K562 (cell line): Measurements from ENCODE around the gene IFRD1. TPM values are rescaled to one million over a fixed set of nuclear protein-coding genes. Genes with fewer than 3 reads are reported as not detected.

ENCODE experiments used
- ATF6 ChIP-seq: sonication (generic); formaldehyde crosslinking; IDR thresholded peaks from 2 replicates; pipeline ENCODE4 v1.4.0; 2020; ENCODE audit warnings: mild to moderate bottlenecking, missing genetic modification reagents
- CTCF ChIP-seq, 3 experiments: IDR thresholded peaks in 2 of 3; conservative IDR thresholded peaks in 1 of 3; 2 replicates each; pipeline ENCODE4 v1.5.1; 2011 to 2012; ENCODE audit warnings: low read length in 3 of 3, mild to moderate bottlenecking in 3 of 3, control low read depth in 2 of 3, improper control_type of control experiment in 1 of 3, inconsistent platforms in 1 of 3, low read depth in 1 of 3, mixed read lengths in 1 of 3, moderate library complexity in 1 of 3; ENCODE audit not compliant: insufficient read depth in 2 of 3
- DPF2 ChIP-seq: fragments of 450-650 bp; IDR thresholded peaks from 2 replicates; pipeline ENCODE4 v1.6.1; 2016
- FOSL1 ChIP-seq: fragments of 200-800 bp; sonication (Bioruptor generic); conservative IDR thresholded peaks from 2 replicates; pipeline ENCODE4 v1.6.1; 2016; ENCODE audit warnings: missing genetic modification characterization, missing compliant biosample characterization
- JUND ChIP-seq, 2 experiments: IDR thresholded peaks; 2 replicates in 1 of 2; 3 replicates in 1 of 2; pipeline ENCODE4 v1.6.1; 2011; ENCODE audit warnings: borderline replicate concordance in 2 of 2, low read depth in 2 of 2, low read length in 2 of 2, improper control_type of control experiment in 1 of 2, missing biosample characterization in 1 of 2, missing genetic modification characterization in 1 of 2, missing genetic modification reagents in 1 of 2
- KDM5B ChIP-seq: fragments of 200-600 bp; sonication (generic); IDR thresholded peaks from 2 replicates; pipeline ENCODE4 v1.6.1; 2012; ENCODE audit warnings: low read depth, mild to moderate bottlenecking, moderate library complexity, low read length, control low read depth, inconsistent platforms; ENCODE audit not compliant: insufficient replicate concordance
- NCOA4 ChIP-seq: fragments of 450-650 bp; IDR thresholded peaks from 2 replicates; pipeline ENCODE4 v1.6.1; 2018; ENCODE audit warnings: mild to moderate bottlenecking; ENCODE audit not compliant: partially characterized antibody
- NFIC ChIP-seq: fragments of 450-650 bp; IDR thresholded peaks from 2 replicates; pipeline ENCODE4 v1.6.1; 2017; ENCODE audit warnings: mild to moderate bottlenecking, inconsistent platforms
- SMAD3 ChIP-seq: fragments of 450-650 bp; formaldehyde crosslinking; conservative IDR thresholded peaks from 2 replicates; pipeline ENCODE4 v1.4.0; 2020; ENCODE audit warnings: mild to moderate bottlenecking
- TAF15 ChIP-seq: fragments of 200-400 bp; formaldehyde crosslinking; IDR thresholded peaks from 2 replicates; pipeline ENCODE4 v1.6.1; 2017; ENCODE audit warnings: mild to moderate bottlenecking, low read depth, low read length, moderate library complexity
- TGIF2 ChIP-seq: sonication (generic); formaldehyde crosslinking; IDR thresholded peaks from 2 replicates; pipeline ENCODE4 v1.8.1; 2022; ENCODE audit warnings: mild to moderate bottlenecking, missing genetic modification reagents, moderate library complexity
- TOE1 ChIP-seq, 2 experiments: fragments of 450-650 bp in 1 of 2; sonication (generic) in 1 of 2; formaldehyde crosslinking in 1 of 2; IDR thresholded peaks; 2 replicates each; pipeline versions ENCODE4 v1.7.1 to v1.8.0; 2016 to 2022; ENCODE audit warnings: borderline replicate concordance in 2 of 2, mild to moderate bottlenecking in 2 of 2, antibody characterized with exemption in 1 of 2, inconsistent platforms in 1 of 2, low read depth in 1 of 2, missing genetic modification reagents in 1 of 2, moderate library complexity in 1 of 2
- ZBTB17 ChIP-seq: fragments of 450-650 bp; formaldehyde crosslinking; IDR thresholded peaks from 2 replicates; pipeline ENCODE4 v1.4.0; 2020; ENCODE audit warnings: mild to moderate bottlenecking
- ZFP91 ChIP-seq: sonication (generic); formaldehyde crosslinking; IDR thresholded peaks from 2 replicates; pipeline ENCODE4 v1.8.0; 2022; ENCODE audit warnings: mild to moderate bottlenecking, missing genetic modification reagents
- ZNF232 ChIP-seq: sonication (generic); formaldehyde crosslinking; IDR thresholded peaks from 2 replicates; pipeline ENCODE4 v1.8.0; 2022; ENCODE audit warnings: mild to moderate bottlenecking, missing genetic modification reagents
- ZNF695 ChIP-seq: fragments of 450-650 bp; formaldehyde crosslinking; IDR thresholded peaks from 2 replicates; pipeline ENCODE4 v1.4.0; 2020; ENCODE audit warnings: mild to moderate bottlenecking, moderate library complexity
- ZNF766 ChIP-seq: fragments of 200-800 bp; sonication (Bioruptor generic); conservative IDR thresholded peaks from 2 replicates; pipeline ENCODE4 v1.6.1; 2016; ENCODE audit warnings: missing genetic modification characterization, missing compliant biosample characterization
- ZNF79 ChIP-seq: fragments of 250-450 bp; sonication (Bioruptor Pico); IDR thresholded peaks from 2 replicates; pipeline ENCODE4 v1.4.0; 2020; ENCODE audit warnings: low read depth, mild to moderate bottlenecking, moderate library complexity
- ZZZ3 ChIP-seq: fragments of 450-650 bp; IDR thresholded peaks from 2 replicates; pipeline ENCODE4 v1.6.1; 2016; ENCODE audit warnings: antibody characterized with exemption, mild to moderate bottlenecking, moderate library complexity
- polyA plus RNA-seq, 8 experiments: library from polyadenylated mRNA; depleted of rRNA in 4 of 8; stranded (reverse) in 5 of 8; unstranded in 3 of 8; fragments of >200 nt; fragmentation: Nextera tagmentation in 2 of 8; fragmentation: Illumina TruSeq in 1 of 8; extraction: Ambion mirVana in 2 of 8; extraction: Trizol in 1 of 8; gene quantifications; 2 replicates each; pipeline versions ENCODE4 v1.2.1 to v1.2.3, GENCODE V29; 2011 to 2014; ENCODE audit warnings: inconsistent platforms in 1 of 8, missing spikeins in 1 of 8
- total RNA-seq, 7 experiments: library from RNA; depleted of rRNA in 6 of 7; stranded (reverse); fragments of >200 nt in 6 of 7; fragmentation: Illumina TruSeq in 2 of 7; extraction: Trizol in 2 of 7; gene quantifications; 2 replicates each; pipeline versions ENCODE4 v1.2.1 to v1.2.3, GENCODE V29; 2011 to 2021; ENCODE audit warnings: low replicate concordance in 1 of 7

The IFRD1 gene
- total and polyA plus RNA-seq, 9 of the 15 experiments (the other 6 are each of a cell fraction or from before 2014, with no cell fraction given), result 27.6 to 81.8 (median 68.1) TPM

- no peak for TF ChIP-seq ATF6
- peak; percentile 45; the same call in 1 of the 2 replicates for TF ChIP-seq JUND (IDR thresholded peaks at IDR 0.05; ENCODE audit: borderline replicate concordance, low read depth, low read length)
- peak; percentile 77; the same call in 2 of the 3 replicates for TF ChIP-seq JUND (tag; IDR thresholded peaks at IDR 0.05; ENCODE audit: borderline replicate concordance, low read depth, low read length)
- no peak for TF ChIP-seq SMAD3 (CRISPR knock-in tag)
- no peak for TF ChIP-seq ZFP91 (CRISPR knock-in tag)
- 0 out of 2 replicates have a peak, but pooled peaks have one; percentile 18 for TF ChIP-seq ZNF766 (CRISPR knock-in tag)
- no peak for TF ChIP-seq TAF15
- no peak for TF ChIP-seq TOE1 (IDR thresholded peaks at IDR 0.05; ENCODE audit: borderline replicate concordance)
- TF ChIP-seq TOE1 (CRISPR knock-in tag; IDR thresholded peaks at IDR 0.05; ENCODE audit: borderline replicate concordance, low read depth), result no peak
- TF ChIP-seq ZNF79 (CRISPR knock-in tag), result no peak
- peak; percentile 50 for TF ChIP-seq DPF2
- TF ChIP-seq FOSL1 (tag), result peak; percentile 72
- TF ChIP-seq NFIC, result no peak
- no peak for TF ChIP-seq KDM5B
- TF ChIP-seq TGIF2 (CRISPR knock-in tag), result no peak
- TF ChIP-seq NCOA4, result no peak
- TF ChIP-seq ZNF695, result no peak
- no peak for TF ChIP-seq ZZZ3
- TF ChIP-seq ZBTB17 (CRISPR knock-in tag), result no peak
- TF ChIP-seq ZNF232 (CRISPR knock-in tag), result no peak
- TF ChIP-seq CTCF (IDR thresholded peaks at IDR 0.05 in 2 of 3, conservative IDR thresholded peaks at IDR 0.05 in 1 of 3; ENCODE audit: insufficient read depth in 2 of 3, low read depth in 1 of 3, low read length in 3 of 3), result peak in 2 of 3 experiments; percentile 8 to 39; a peak in 2 of 6 replicates
Observed at GRCh38 chr7:112505495-112505894, 55.2 kb downstream of the IFRD1 start (continued).
